GM12874 (cell line): ENCODE measurements around the gene NDUFA9.

Experiments used
- CTCF ChIP-seq: IDR thresholded peaks from 2 replicates; pipeline ENCODE4 v1.5.1; 2011; ENCODE audit warnings: low read depth, mild to moderate bottlenecking, control low read depth, low read length, moderate library complexity; ENCODE audit not compliant: insufficient read depth

Gene NDUFA9

GRCh38 chr12:4649358-4649661, 396 bp downstream of the NDUFA9 start:
- TF ChIP-seq CTCF, result no peak

GRCh38 chr12:4653257-4653656, 4.3 kb downstream of the NDUFA9 start:
- no peak for TF ChIP-seq CTCF

GRCh38 chr12:4653691-4654090, 4.8 kb downstream of the NDUFA9 start:
- TF ChIP-seq CTCF, result no peak

- no peak for TF ChIP-seq CTCF
Measured at GRCh38 chr12:4663971-4664505, 15.1 kb downstream of the NDUFA9 start.

GRCh38 chr12:4665236-4665635, 16.3 kb downstream of the NDUFA9 start:
- TF ChIP-seq CTCF, result no peak

- no peak for TF ChIP-seq CTCF
Measured at GRCh38 chr12:4679711-4680110, 30.8 kb downstream of the NDUFA9 start.

GRCh38 chr12:4681732-4682131, 32.8 kb downstream of the NDUFA9 start:
- TF ChIP-seq CTCF, result no peak

GRCh38 chr12:4685317-4685716, 36.4 kb downstream of the NDUFA9 start:
- no peak for TF ChIP-seq CTCF
